ENCODE measurements around the gene PA2G4.

- no peak for TF ChIP-seq CTCF (IDR thresholded peaks at IDR 0.05; ENCODE audit: insufficient read depth, low read depth, low read length)
- TF ChIP-seq EZH2 (IDR thresholded peaks at IDR 0.05; ENCODE audit: insufficient read depth, low read length): no peak
These were observed 33.7 kb downstream of the PA2G4 start for GRCh38 chr12:56137853-56138571.
